Naive B cell (primary cell): ENCODE data around the gene PEX6. TPM values are rescaled to one million over a fixed set of nuclear protein-coding genes. Genes with fewer than 3 reads are reported as not detected.
"Not testable (repeated sequence)": the region's sequence is repeated elsewhere in the genome, so short reads cannot be mapped to it uniquely, and the experiment has no call there.

ENCODE experiments used
- ATAC-seq, 2 donors: fragments of 150-1000 bp; cut with Tn5 transposase; 2 replicates each; pipeline ENCODE4 v1.10.0; 2021; ENCODE audit warnings: low read depth in 2 of 2, mild to moderate bottlenecking in 2 of 2, moderate library complexity in 2 of 2
- DNase-seq: peaks from one replicate; pipeline ENCODE4 v3.0.0; 2022
- H3K27ac Mint-ChIP-seq, 6 donors: one replicate each; pipeline ENCODE4 v1.8.0; 2020 to 2022; ENCODE audit warnings: mild to moderate bottlenecking in 6 of 6, mixed read lengths in 6 of 6, moderate library complexity in 5 of 6, inconsistent platforms in 2 of 6
- H3K27me3 Mint-ChIP-seq, 3 donors: one replicate each; pipeline ENCODE4 v1.8.0; 2021 to 2022; ENCODE audit warnings: mixed read lengths in 3 of 3, mild to moderate bottlenecking in 1 of 3
- H3K36me3 Mint-ChIP-seq, 2 donors: one replicate each; pipeline ENCODE4 v1.8.0; 2020 to 2022; ENCODE audit warnings: mixed read lengths in 2 of 2, inconsistent platforms in 1 of 2, mild to moderate bottlenecking in 1 of 2
- H3K4me1 Mint-ChIP-seq, 3 donors: one replicate each; pipeline ENCODE4 v1.8.0; 2020 to 2022; ENCODE audit warnings: mixed read lengths in 3 of 3, inconsistent platforms in 1 of 3, mild to moderate bottlenecking in 1 of 3, moderate library complexity in 1 of 3
- H3K4me3 Mint-ChIP-seq, 8 donors: one replicate each; pipeline ENCODE4 v1.8.0; 2020 to 2022; ENCODE audit warnings: mild to moderate bottlenecking in 8 of 8, mixed read lengths in 8 of 8, moderate library complexity in 8 of 8, inconsistent platforms in 2 of 8
- H3K9me3 Mint-ChIP-seq, 7 donors: one replicate each; pipeline ENCODE4 v1.8.0; 2020 to 2022; ENCODE audit warnings: mixed read lengths in 7 of 7, mild to moderate bottlenecking in 5 of 7, inconsistent platforms in 2 of 7, moderate library complexity in 1 of 7
- polyA plus RNA-seq, 6 donors: library from polyadenylated mRNA; unstranded; fragments of 300-500 nt; fragmentation: Illumina TruSeq; gene quantifications; one replicate each; pipeline ENCODE4 v1.2.3, GENCODE V29; 2021; ENCODE audit warnings: low read depth in 6 of 6

The PEX6 gene
- polyA plus RNA-seq, 6 donors from 2014 or later = 10.6 to 23.5 (median 15.7) TPM

DNA sequence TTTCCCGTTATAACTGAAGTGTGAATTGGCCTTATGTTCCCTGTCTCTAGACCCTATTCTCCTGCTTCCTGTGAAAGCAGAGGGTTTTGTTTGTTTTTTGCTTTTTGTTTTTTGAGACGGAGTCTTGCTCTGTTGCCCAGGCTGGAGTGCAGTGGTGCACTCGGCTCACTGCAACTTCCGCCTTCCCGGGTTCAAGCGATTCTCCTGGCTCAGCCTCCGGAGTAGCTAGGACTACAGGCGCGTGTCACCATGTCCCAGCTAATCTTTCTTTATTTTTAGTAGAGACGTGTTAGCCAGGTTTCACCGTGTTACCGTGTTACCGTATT, 19.1 kb downstream of the PEX6 start:
- Mint-ChIP-seq H3K36me3 (no peaks in the 10 kb centered on the region), H3K27me3 (peaks cover 0 to 21% (median 0%) of the 10 kb centered on the region in 3 donors), H3K4me3 (peak overlapping the region; percentile 75 to 89 (median 80)), H3K27ac (peak overlapping the region in 1 of 6 donors; percentile 62), H3K4me1 (peaks cover 14 to 16% (median 14%) of the 10 kb centered on the region in 3 donors), H3K9me3 (no peaks in the 10 kb centered on the region)
- ATAC-seq = no peak
- DNase-seq = no peak

DNA sequence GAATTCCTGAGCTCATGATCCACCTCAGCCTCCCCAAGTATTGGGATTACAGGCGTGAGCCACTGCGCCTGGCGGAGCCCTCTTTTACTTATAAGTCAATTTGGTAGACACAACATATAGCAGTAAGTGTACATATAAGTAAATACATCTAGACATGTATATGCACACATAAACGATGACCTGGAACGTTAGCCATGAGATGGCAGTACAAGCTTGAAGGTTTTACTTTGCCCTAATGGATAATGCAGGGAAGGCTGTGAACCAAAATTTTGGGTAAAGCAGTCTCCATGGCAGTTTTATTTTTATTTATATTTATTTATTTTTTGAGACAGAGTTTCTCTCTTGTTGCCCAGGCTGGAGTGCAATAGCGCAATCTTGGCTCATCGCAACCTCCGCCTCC, 20.9 kb downstream of the PEX6 start:
- H3K36me3 Mint-ChIP-seq = no peaks in the 10 kb centered on the region
- H3K9me3 Mint-ChIP-seq = no peaks in the 10 kb centered on the region
- H3K27ac Mint-ChIP-seq = no peak overlapping the region
- no peak for ATAC-seq
- no peak for DNase-seq
- H3K4me3 Mint-ChIP-seq = no peak overlapping the region
- peaks cover 0 to 21% (median 0%) of the 10 kb centered on the region in 3 donors for H3K27me3 Mint-ChIP-seq
- H3K4me1 Mint-ChIP-seq = peaks cover 14 to 16% (median 14%) of the 10 kb centered on the region in 3 donors

DNA sequence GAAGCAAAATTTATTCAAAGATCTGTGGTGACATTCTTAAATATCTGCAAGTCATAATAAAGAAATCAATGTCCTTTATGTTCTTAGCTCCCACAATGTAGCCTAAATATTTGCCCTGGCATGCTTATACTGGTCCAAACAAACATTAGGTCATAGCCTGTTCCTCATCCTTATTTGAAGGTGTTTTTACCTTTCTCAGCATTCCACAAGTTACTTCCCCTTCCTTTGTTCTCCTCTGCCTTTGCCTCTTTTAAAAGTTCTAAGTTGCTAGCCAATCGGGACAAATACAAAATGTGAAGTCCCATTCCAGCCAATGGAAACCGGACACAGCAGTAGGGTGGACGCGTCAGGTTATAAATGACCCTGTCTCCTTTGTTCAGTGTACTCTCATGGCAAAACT, 24.6 kb downstream of the PEX6 start:
- not testable (repeated sequence) for H3K27me3 Mint-ChIP-seq, H3K36me3 Mint-ChIP-seq, ATAC-seq, H3K4me3 Mint-ChIP-seq, H3K27ac Mint-ChIP-seq, H3K4me1 Mint-ChIP-seq, H3K9me3 Mint-ChIP-seq, DNase-seq

DNA sequence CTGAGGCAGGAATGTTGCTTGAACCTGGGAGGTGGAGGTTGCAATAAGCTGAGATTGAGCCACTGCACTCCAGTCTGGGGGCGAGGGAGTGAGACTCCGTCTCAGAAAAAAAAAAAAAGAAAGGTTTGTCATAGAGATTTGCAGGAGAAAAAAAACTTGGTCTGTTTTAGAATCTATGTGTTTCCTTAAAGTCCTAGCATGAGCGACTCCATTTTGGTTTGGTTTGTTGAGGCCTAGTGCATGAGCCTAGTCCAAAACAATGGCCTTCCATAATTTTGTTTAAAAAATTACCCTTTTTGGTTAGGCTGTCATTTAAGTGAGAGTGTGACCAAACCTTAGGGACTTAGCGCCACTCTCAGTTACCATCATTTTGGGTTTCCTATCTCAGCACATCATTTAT, 26.6 kb downstream of the PEX6 start:
- H3K27me3 Mint-ChIP-seq = no peaks in the 10 kb centered on the region
- no peak overlapping the region for H3K4me3 Mint-ChIP-seq
- no peaks in the 10 kb centered on the region for H3K9me3 Mint-ChIP-seq
- peak overlapping the region in 2 of 6 donors; percentile 21 to 29 for H3K27ac Mint-ChIP-seq
- no peak for DNase-seq
- ATAC-seq = no peak
- peaks cover 0 to 5% of the 10 kb centered on the region in 2 donors for H3K36me3 Mint-ChIP-seq
- no peaks in the 10 kb centered on the region for H3K4me1 Mint-ChIP-seq

DNA sequence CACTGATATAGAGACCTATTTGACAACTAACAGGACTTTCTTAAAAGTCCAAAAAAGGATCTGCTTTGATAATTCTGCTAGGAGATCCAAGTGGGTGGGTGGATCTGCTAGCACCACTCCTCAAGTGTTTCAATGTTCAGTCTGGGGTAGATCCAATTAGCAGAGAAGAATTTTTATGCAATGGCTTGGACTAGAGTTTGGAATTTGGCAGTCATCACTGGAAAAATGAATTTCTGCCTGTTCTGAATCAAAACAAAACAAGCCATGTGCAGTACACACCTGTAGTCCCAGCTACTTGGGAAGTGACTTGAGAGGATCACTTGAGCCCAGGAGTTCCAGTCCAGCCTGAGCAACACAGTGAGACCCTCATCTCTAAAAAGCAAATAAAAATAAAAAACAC, 31.0 kb downstream of the PEX6 start:
- peaks cover 0 to 3% (median under 1%) of the 10 kb centered on the region in 3 donors for H3K4me1 Mint-ChIP-seq
- DNase-seq (no peak), ATAC-seq (no peak)
- peaks cover 0 to 10% of the 10 kb centered on the region in 2 donors for H3K36me3 Mint-ChIP-seq
- no peaks in the 10 kb centered on the region for H3K27me3 Mint-ChIP-seq
- no peak overlapping the region for H3K4me3 Mint-ChIP-seq
- H3K9me3 Mint-ChIP-seq = no peaks in the 10 kb centered on the region
- H3K27ac Mint-ChIP-seq = peak overlapping the region in 1 of 6 donors; percentile 28

DNA sequence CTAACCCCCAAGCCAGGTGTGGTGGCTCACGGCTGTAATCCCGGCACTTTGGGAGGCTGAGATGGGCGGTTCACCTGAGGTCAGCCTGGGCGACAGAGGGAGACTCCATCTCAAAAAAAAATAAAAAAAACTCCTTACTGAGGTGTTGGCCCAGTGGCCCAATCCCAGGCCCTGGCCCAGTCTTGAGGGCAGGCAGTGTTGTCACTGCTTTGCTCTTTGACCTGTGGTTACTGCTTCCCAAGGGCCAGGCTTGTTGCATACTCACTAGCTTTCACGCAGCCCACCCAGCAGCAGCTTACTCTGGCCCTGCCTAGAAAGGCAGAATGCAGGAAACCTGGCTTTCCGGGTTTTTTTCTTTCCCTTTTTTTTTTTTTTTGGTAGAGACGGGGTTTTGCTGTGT, 36.5 kb downstream of the PEX6 start:
- peaks cover 0 to 2% (median 0%) of the 10 kb centered on the region in 7 donors for H3K9me3 Mint-ChIP-seq
- peaks cover 9 to 11% of the 10 kb centered on the region in 2 donors for H3K36me3 Mint-ChIP-seq
- H3K27me3 Mint-ChIP-seq = no peaks in the 10 kb centered on the region
- H3K27ac Mint-ChIP-seq = peak overlapping the region in 3 of 6 donors; percentile 49 to 81 (median 73)
- H3K4me1 Mint-ChIP-seq = peaks cover 10 to 17% (median 15%) of the 10 kb centered on the region in 3 donors
- H3K4me3 Mint-ChIP-seq = peak overlapping the region in 2 of 8 donors; percentile 47 to 59
- no peak for DNase-seq
- ATAC-seq = no peak

DNA sequence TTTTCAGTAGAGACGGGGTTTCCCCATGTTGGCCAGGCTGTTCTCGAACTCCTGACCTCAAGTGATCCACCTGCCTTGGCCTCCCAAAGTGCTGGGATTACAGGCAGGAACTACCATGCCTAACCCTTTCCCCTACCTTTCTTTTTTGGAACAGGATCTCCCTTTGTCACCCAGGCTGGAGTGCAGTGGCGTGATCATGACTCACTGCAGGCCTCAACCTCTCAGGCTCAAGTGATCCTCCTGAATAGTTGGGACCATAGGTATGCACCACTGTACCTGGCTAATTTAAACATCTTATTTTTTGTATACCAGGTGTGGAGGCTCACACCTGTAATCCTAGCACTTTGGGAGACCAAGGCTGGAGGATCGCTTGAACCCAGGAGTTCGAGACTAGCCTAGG, 37.6 kb downstream of the PEX6 start:
- DNase-seq, H3K9me3 Mint-ChIP-seq, H3K27me3 Mint-ChIP-seq, ATAC-seq, H3K4me3 Mint-ChIP-seq: not testable (repeated sequence)
- Mint-ChIP-seq H3K4me1 (peaks cover 17 to 25% (median 20%) of the 10 kb centered on the region in 3 donors), H3K27ac (peak overlapping the region in 4 of 6 donors; percentile 30 to 74 (median 52)), H3K36me3 (peaks cover 15 to 16% of the 10 kb centered on the region in 2 donors)

DNA sequence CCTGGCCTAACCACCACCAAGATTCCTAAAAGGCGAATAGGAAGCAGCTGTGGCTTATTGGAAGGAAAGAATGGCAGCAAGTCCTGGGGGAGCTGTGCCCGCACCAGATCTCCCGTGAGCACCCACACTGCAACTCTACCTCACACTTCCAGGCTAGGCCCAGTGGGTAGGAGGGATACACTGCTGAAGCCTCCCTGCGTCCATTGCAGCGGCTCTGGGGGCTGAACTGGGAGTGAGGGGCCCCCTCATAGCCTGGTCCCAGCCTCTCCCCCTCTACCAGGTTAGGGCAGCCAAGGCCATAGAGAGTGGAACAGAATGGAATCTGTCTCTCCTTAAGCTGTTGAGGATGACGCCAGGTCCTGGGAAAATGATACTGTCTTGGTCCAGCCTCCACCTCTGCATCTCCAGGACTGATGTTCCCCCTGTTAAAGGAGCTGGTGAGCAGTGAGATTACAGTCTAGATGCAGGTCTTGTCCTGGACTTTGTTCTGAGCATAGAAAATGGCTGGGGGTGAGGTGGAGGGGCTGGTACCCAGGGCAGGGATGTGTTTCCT, 38.4 kb downstream of the PEX6 start:
- H3K27me3 Mint-ChIP-seq = no peaks in the 10 kb centered on the region
- ATAC-seq (no peak), DNase-seq (no peak)
- peaks cover 10 to 16% of the 10 kb centered on the region in 2 donors for H3K36me3 Mint-ChIP-seq
- H3K4me3 Mint-ChIP-seq = no peak overlapping the region
- peaks cover 0 to 2% (median 0%) of the 10 kb centered on the region in 7 donors for H3K9me3 Mint-ChIP-seq
- H3K27ac Mint-ChIP-seq = peak overlapping the region in 4 of 6 donors; percentile 42 to 74 (median 63)
- peaks cover 19 to 25% (median 20%) of the 10 kb centered on the region in 3 donors for H3K4me1 Mint-ChIP-seq

DNA sequence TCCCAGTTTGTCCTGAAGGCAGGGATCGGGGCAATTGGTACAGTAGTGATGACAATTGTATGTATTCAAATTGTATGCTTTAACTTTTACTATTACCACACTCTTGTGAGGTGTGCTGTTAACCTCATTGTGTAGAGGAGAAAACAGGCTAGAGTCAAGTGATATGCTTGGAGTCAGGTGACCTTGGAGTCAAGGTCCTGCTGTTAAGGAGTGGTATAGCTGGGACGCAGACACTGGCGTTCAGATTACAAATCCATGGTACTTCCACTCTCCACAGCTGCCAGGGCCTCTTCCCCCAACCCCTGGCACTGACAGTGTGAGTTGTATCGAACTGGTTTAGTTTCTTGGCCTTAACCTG, 39.2 kb downstream of the PEX6 start:
- ATAC-seq (no peak), DNase-seq (no peak)
- Mint-ChIP-seq H3K27me3 (no peaks in the 10 kb centered on the region), H3K27ac (peak overlapping the region in 1 of 6 donors; percentile 72), H3K4me1 (peaks cover 20 to 25% (median 23%) of the 10 kb centered on the region in 3 donors), H3K9me3 (peaks cover 0 to 2% (median 0%) of the 10 kb centered on the region in 7 donors), H3K4me3 (no peak overlapping the region), H3K36me3 (peaks cover 10 to 16% of the 10 kb centered on the region in 2 donors)

DNA sequence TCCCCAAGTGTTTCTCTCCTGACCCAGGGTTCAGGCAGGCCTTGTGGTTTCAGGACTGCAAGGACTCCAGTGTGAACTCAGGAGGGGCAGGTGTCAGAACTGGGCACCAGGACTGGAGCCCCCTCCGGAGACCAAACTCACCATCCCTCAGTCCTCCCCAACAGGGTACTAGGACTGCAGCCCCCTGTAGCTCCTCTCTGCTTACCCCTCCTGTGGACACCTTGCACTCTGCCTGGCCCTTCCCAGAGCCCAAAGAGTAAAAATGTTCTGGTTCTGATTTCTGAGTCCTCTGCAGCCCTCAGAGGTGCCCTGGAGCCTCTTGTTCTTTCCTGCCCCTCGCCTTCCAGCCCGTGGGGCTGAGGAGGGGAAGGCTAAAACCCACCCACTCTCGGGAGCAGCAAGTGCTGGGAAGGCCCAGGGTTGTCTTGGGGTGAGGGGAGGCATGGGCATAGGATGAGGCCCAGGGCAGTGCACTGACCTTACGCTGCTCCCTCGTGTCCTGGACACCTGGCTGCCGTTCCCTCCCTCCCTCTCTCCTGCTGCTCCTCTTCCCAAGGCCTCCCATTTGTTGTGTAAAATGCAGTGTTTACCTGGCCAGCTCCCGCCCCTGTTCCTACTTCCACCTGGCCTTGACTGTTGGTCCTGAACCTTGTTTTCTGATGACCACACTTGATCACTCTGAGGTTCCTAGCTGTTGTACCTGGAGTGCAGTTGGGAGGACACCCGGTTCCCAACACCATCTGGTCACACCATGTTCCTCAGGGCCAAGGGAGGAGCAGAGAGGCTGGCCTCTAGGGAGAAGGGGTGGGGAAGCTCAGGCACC, 39.8 kb downstream of the PEX6 start:
- DNase-seq (no peak), ATAC-seq (no peak)
- peaks cover 0 to 2% (median 0%) of the 10 kb centered on the region in 7 donors for H3K9me3 Mint-ChIP-seq
- no peaks in the 10 kb centered on the region for H3K27me3 Mint-ChIP-seq
- H3K27ac Mint-ChIP-seq = peak overlapping the region in 4 of 6 donors; percentile 22 to 86 (median 76)
- no peak overlapping the region for H3K4me3 Mint-ChIP-seq
- peaks cover 10 to 16% of the 10 kb centered on the region in 2 donors for H3K36me3 Mint-ChIP-seq
- H3K4me1 Mint-ChIP-seq = peaks cover 20 to 28% (median 25%) of the 10 kb centered on the region in 3 donors

DNA sequence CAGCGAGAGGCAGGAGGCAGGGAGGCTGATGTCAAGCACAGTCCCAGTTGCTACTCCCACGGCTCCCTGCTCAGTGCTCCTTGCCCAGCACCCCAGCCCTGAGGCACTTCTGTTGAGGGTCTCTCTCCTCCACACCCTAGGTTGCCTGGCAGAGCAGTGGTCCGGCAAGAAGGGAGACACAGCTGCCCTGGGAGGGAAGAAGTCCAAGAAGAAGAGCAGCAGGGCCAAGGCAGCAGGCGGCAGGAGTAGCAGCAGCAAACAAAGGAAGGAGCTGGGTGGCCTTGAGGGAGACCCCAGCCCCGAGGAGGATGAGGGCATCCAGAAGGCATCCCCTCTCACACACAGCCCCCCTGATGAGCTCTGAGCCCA, 40.6 kb downstream of the PEX6 start:
- ATAC-seq (no peak), DNase-seq (no peak)
- Mint-ChIP-seq H3K36me3 (peaks cover 10 to 16% of the 10 kb centered on the region in 2 donors), H3K4me3 (peak overlapping the region in 1 of 8 donors; percentile 36), H3K27ac (peak overlapping the region in 2 of 6 donors; percentile 72 to 76), H3K9me3 (peaks cover 0 to 2% (median 0%) of the 10 kb centered on the region in 7 donors), H3K4me1 (peaks cover 25 to 36% (median 30%) of the 10 kb centered on the region in 3 donors), H3K27me3 (no peaks in the 10 kb centered on the region)

DNA sequence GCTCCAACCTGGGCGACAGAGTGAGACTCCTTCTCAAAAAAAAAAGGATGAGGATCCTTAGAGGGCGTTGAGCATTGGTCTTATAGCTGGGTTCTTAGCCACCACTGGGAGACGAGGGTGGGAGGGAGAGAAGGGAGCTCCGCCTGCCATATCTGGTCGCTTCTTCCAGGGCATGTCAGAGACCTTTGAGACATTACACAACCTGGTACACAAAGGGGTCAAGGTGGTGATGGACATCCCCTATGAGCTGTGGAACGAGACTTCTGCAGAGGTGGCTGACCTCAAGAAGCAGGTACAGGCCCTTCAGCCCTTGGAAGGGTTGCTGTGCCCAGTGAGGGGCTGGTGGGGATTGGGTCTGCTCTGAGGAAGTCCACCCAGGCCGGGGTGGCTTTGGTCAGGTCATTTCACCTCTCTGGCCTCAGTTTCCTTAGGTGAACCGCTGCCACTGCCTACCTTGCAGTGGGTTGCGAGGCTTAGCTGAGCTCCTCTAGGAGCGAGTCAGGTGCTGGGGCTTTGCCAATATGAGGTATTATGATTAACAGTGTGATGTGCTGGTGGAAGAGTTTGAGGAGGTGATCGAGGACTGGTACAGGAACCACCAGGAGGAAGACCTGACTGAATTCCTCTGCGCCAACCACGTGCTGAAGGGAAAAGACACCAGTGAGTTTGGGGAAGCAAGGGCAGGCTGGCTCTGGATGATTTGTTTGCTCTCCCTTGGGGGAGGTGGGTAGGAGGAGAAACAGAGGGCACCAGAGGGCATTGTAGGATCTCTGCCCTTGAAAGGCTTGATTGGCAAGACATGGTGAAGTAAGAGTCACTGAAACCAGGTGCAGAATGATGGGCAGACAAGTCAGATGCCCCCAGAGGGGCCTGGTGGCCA, 41.2 kb downstream of the PEX6 start:
- ATAC-seq = no peak
- H3K27ac Mint-ChIP-seq = peak overlapping the region; percentile 33 to 86 (median 74)
- H3K9me3 Mint-ChIP-seq = peaks cover 0 to 2% (median 0%) of the 10 kb centered on the region in 7 donors
- H3K27me3 Mint-ChIP-seq = no peaks in the 10 kb centered on the region
- H3K4me1 Mint-ChIP-seq = peaks cover 29 to 42% (median 36%) of the 10 kb centered on the region in 3 donors
- no peak for DNase-seq
- peaks cover 10 to 16% of the 10 kb centered on the region in 2 donors for H3K36me3 Mint-ChIP-seq
- peak overlapping the region in 1 of 8 donors; percentile 36 for H3K4me3 Mint-ChIP-seq

DNA sequence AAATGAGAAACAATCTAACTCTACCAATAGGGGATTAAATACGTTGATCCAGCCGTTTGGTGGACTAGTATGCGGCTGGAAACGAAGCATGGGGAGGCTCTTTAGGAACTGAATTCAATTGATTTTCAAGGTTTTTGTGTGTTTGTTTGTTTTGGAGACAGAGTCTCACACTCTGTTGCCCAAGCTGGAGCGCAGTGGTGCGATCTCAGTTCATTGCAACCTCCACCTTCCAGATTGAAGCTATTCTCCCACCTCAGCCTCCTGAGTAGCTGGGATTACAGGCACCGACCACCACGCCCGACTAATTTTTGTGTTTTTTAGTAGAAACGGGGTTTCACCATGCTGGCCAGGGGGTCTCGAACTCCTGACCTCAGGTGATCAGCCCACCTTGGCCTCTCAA, 42.6 kb downstream of the PEX6 start:
- peak overlapping the region in 1 of 8 donors; percentile 5 for H3K4me3 Mint-ChIP-seq
- no peaks in the 10 kb centered on the region for H3K27me3 Mint-ChIP-seq
- DNase-seq (no peak), ATAC-seq (no peak)
- H3K9me3 Mint-ChIP-seq = peaks cover 0 to 2% (median 0%) of the 10 kb centered on the region in 7 donors
- peak overlapping the region in 1 of 6 donors; percentile 32 for H3K27ac Mint-ChIP-seq
- H3K36me3 Mint-ChIP-seq = peaks cover 16 to 23% of the 10 kb centered on the region in 2 donors
- H3K4me1 Mint-ChIP-seq = peaks cover 38 to 54% (median 50%) of the 10 kb centered on the region in 3 donors
